OCI-LY1 (cell line): Measurements from ENCODE around the gene HSFX3.

Source experiments
- H2AFZ ChIP-seq: fragments of 200-600 bp; sonication (generic), shearing (Covaris generic); 2 replicates; pipeline ENCODE4 v1.6.0; 2014; ENCODE audit warnings: antibody characterized with exemption, mild to moderate bottlenecking, low read length
- H3F3A ChIP-seq: fragments of 200-600 bp; sonication (generic), shearing (Covaris generic); 2 replicates; pipeline ENCODE4 v1.6.0; 2014; ENCODE audit warnings: mild to moderate bottlenecking, antibody characterized with exemption, low read length, moderate library complexity; ENCODE audit not compliant: insufficient read depth
- H3K27ac ChIP-seq: fragments of 200-600 bp; sonication (generic); 2 replicates; pipeline ENCODE4 v1.5.1; 2014; ENCODE audit warnings: low read length, mixed run types, mild to moderate bottlenecking, low read depth; ENCODE audit not compliant: poor library complexity, severe bottlenecking
- H3K27me3 ChIP-seq: fragments of 200-600 bp; sonication (generic); 2 replicates; pipeline ENCODE4 v1.6.0; 2014; ENCODE audit warnings: antibody characterized with exemption, mild to moderate bottlenecking, low read length, moderate library complexity; ENCODE audit not compliant: insufficient read depth
- H3K36me3 ChIP-seq: fragments of 200-600 bp; sonication (generic); 2 replicates; pipeline ENCODE4 v1.6.1; 2014; ENCODE audit warnings: mild to moderate bottlenecking, antibody characterized with exemption, low read length, moderate library complexity, mixed read lengths; ENCODE audit not compliant: insufficient read depth
- H3K4me1 ChIP-seq: fragments of 200-600 bp; sonication (generic); 2 replicates; pipeline ENCODE4 v1.5.1; 2014; ENCODE audit warnings: mild to moderate bottlenecking, low read length, moderate library complexity; ENCODE audit not compliant: insufficient read depth, severe bottlenecking
- H3K4me2 ChIP-seq: fragments of 200-600 bp; sonication (generic), shearing (Covaris generic); 2 replicates; pipeline ENCODE4 v1.6.1; 2014; ENCODE audit warnings: low read length
- H3K4me3 ChIP-seq: fragments of 200-600 bp; sonication (generic); 2 replicates; pipeline ENCODE4 v1.5.1; 2014; ENCODE audit warnings: low read length, low read depth, mild to moderate bottlenecking, mixed read lengths; ENCODE audit not compliant: poor library complexity, severe bottlenecking
- H3K79me2 ChIP-seq: fragments of 200-600 bp; shearing (Covaris generic); 2 replicates; pipeline ENCODE4 v1.6.1; 2016; ENCODE audit warnings: mixed run types, low read length, mixed read lengths; ENCODE audit not compliant: insufficient read depth
- H3K9ac ChIP-seq: fragments of 200-600 bp; sonication (generic), shearing (Covaris generic); 2 replicates; pipeline ENCODE4 v1.6.1; 2014; ENCODE audit warnings: mild to moderate bottlenecking, low read length, mixed read lengths
- H3K9me2 ChIP-seq: fragments of 200-600 bp; sonication (generic), shearing (Covaris generic); 2 replicates; pipeline ENCODE4 v1.6.1; 2014; ENCODE audit warnings: low read depth, mild to moderate bottlenecking, low read length, mixed read lengths
- H3K9me3 ChIP-seq: fragments of 200-600 bp; shearing (Covaris generic); 2 replicates; pipeline ENCODE4 v1.6.1; 2014; ENCODE audit warnings: low read length, mixed read lengths
- H4K20me1 ChIP-seq: fragments of 200-600 bp; sonication (generic), shearing (Covaris generic); 2 replicates; pipeline ENCODE4 v1.6.0; 2016; ENCODE audit warnings: mild to moderate bottlenecking, low read length; ENCODE audit not compliant: insufficient read depth
- CTCF ChIP-seq: fragments of 200-600 bp; sonication (generic), shearing (Covaris generic); IDR thresholded peaks from 2 replicates; pipeline ENCODE4 v1.5.1; 2017; ENCODE audit warnings: mild to moderate bottlenecking, antibody characterized with exemption, low read length, moderate library complexity, mixed read lengths
- EZH2 ChIP-seq: fragments of 200-600 bp; sonication (generic), shearing (Covaris generic); IDR thresholded peaks from 2 replicates; pipeline ENCODE4 v1.8.0; 2017; ENCODE audit warnings: borderline replicate concordance, mixed run types, mild to moderate bottlenecking, antibody characterized with exemption, low read length, moderate library complexity, mixed read lengths

Gene HSFX3

GRCh38 chrX:149511081-149511480 is 38.6 kb downstream of the HSFX3 start:
- H3K27ac ChIP-seq = no peak overlapping the region
- H3K27me3 ChIP-seq = no peaks in the 10 kb centered on the region
- H3K4me2 ChIP-seq = no peak overlapping the region
- H3K9me3 ChIP-seq = no peaks in the 10 kb centered on the region
- no peaks in the 10 kb centered on the region for H3K9me2 ChIP-seq
- H3K4me3 ChIP-seq = no peak overlapping the region
- H2AFZ ChIP-seq = no peak overlapping the region
- no peak overlapping the region for H3K9ac ChIP-seq
- H3K79me2 ChIP-seq = no peaks in the 10 kb centered on the region
- H3K36me3 ChIP-seq = no peaks in the 10 kb centered on the region
- H3K4me1 ChIP-seq = peaks cover 5% of the 10 kb centered on the region
- no peaks in the 10 kb centered on the region for H3F3A ChIP-seq
- TF ChIP-seq CTCF (no peak), EZH2 (no peak)
- H4K20me1 ChIP-seq = no peaks in the 10 kb centered on the region

GRCh38 chrX:149510386-149510785 is 39.3 kb downstream of the HSFX3 start:
- Histone ChIP-seq H3K9me3 (no peaks in the 10 kb centered on the region), H3K4me1 (peaks cover 9% of the 10 kb centered on the region), H3K27ac (no peak overlapping the region), H2AFZ (no peak overlapping the region), H3K4me2 (no peak overlapping the region), H3K9ac (no peak overlapping the region), H3K4me3 (no peak overlapping the region), H3K27me3 (no peaks in the 10 kb centered on the region), H3K9me2 (no peaks in the 10 kb centered on the region), H3K36me3 (no peaks in the 10 kb centered on the region), H3F3A (no peaks in the 10 kb centered on the region), H4K20me1 (no peaks in the 10 kb centered on the region), H3K79me2 (no peaks in the 10 kb centered on the region)
- TF ChIP-seq EZH2 (no peak), CTCF (peak; percentile 35; the same call in 1 of the 2 replicates)

GRCh38 chrX:149508467-149508866 is 41.3 kb downstream of the HSFX3 start:
- Histone ChIP-seq H3K4me2 (no peak overlapping the region), H4K20me1 (no peaks in the 10 kb centered on the region), H3K9me3 (no peaks in the 10 kb centered on the region), H3K79me2 (no peaks in the 10 kb centered on the region), H3K36me3 (no peaks in the 10 kb centered on the region), H3K27ac (no peak overlapping the region), H3K27me3 (no peaks in the 10 kb centered on the region), H2AFZ (no peak overlapping the region), H3K9ac (no peak overlapping the region), H3F3A (no peaks in the 10 kb centered on the region), H3K4me1 (peaks cover 21% of the 10 kb centered on the region), H3K9me2 (no peaks in the 10 kb centered on the region), H3K4me3 (no peak overlapping the region)
- TF ChIP-seq EZH2 = no peak
- no peak for TF ChIP-seq CTCF
